Right atrium auricular region (tissue), 2 donors: ENCODE results near the gene TMEM94. TPM values are rescaled to one million over a fixed set of nuclear protein-coding genes. Genes with fewer than 3 reads are reported as not detected.

Source experiments
- DNase-seq: peaks from one replicate; pipeline ENCODE4 v3.0.0-alpha.2; 2019; ENCODE audit warnings: low spot score
- H3K27ac ChIP-seq, 2 donors: fragments of 200-600 bp; sonication (generic); 1 replicate in 1 of 2; 2 replicates in 1 of 2; pipeline ENCODE4 v1.5.1; 2016 to 2019
- H3K27me3 ChIP-seq, 2 donors: fragments of 200-600 bp; sonication (generic); one replicate each; pipeline versions ENCODE4 v1.5.1 to v1.6.0; 2017 to 2019
- H3K36me3 ChIP-seq: fragments of 200-600 bp; sonication (generic); one replicate; pipeline ENCODE4 v1.5.1; 2016
- H3K4me1 ChIP-seq, 2 donors: fragments of 200-600 bp; sonication (generic); one replicate each; pipeline versions ENCODE4 v1.5.1 to v1.6.0; 2017 to 2019
- H3K4me3 ChIP-seq, 2 donors: fragments of 200-600 bp; sonication (generic); 1 replicate in 1 of 2; 2 replicates in 1 of 2; pipeline ENCODE4 v1.5.1; 2017 to 2019; ENCODE audit warnings: mild to moderate bottlenecking in 1 of 2, moderate library complexity in 1 of 2
- H3K9me3 ChIP-seq, 2 donors: fragments of 200-600 bp; sonication (generic); one replicate each; pipeline ENCODE4 v1.5.1; 2019
- total RNA-seq, 2 donors: library from RNA; depleted of rRNA; stranded (reverse); fragments of >200 nt; gene quantifications; one replicate each; pipeline ENCODE4 v1.1.0, GENCODE V29; 2016
- TF ChIP-seq, protein P1 (sequence below), 2 donors: fragments of 200-600 bp; sonication (generic); IDR thresholded peaks; one replicate each; pipeline ENCODE4 v1.5.1; 2019; ENCODE audit warnings: antibody characterized with exemption in 2 of 2

The TMEM94 gene
- total RNA-seq, 2 donors from 2014 or later: 56.3 to 61.6 TPM

DNA sequence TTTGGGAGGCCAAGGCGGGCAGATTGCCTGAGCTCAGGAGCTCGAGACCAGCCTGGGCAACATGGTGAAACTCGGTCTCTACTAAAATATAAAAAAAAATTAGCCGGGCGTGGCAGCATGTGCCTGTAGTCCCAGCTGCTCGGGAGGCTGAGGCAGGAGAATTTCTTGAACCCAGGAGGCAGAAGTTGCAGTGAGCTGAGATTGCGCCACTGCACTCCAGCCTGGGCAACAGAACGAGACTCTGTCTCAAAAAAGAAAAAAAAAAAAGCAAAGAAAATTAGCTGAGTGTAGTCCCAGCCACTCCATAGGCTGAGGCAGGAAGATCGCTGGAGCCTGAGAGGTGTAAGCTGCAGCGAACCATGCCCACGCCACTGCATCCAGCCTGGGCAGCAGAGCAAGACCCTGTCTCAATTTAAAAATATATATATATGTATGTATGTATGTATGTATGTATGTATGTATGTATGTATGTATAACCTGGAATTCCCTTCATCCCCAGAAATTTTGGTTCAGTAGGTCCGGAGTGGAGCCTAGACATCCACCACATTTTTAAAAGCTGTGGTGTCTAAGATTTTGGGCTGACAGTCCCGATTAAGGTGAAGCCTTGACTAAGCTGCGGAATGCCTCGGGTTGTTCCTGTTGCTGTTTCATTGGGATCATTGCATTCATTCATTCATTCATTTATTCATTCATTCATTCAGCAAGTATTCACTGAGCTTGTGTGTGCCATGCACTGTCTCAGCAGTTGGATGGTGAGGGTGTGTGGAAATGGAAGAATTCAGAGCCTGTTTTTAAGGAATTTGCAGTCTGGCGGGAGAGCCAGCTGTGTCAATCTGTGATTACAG lies 25.9 kb downstream of the TMEM94 start:
- Histone ChIP-seq H3K4me3 (no peak overlapping the region), H3K4me1 (peaks cover 0 to 54% of the 10 kb centered on the region in 2 donors), H3K36me3 (no peaks in the 10 kb centered on the region), H3K9me3 (no peaks in the 10 kb centered on the region), H3K27ac (no peak overlapping the region), H3K27me3 (no peaks in the 10 kb centered on the region)
- TF ChIP-seq, protein P1, sequence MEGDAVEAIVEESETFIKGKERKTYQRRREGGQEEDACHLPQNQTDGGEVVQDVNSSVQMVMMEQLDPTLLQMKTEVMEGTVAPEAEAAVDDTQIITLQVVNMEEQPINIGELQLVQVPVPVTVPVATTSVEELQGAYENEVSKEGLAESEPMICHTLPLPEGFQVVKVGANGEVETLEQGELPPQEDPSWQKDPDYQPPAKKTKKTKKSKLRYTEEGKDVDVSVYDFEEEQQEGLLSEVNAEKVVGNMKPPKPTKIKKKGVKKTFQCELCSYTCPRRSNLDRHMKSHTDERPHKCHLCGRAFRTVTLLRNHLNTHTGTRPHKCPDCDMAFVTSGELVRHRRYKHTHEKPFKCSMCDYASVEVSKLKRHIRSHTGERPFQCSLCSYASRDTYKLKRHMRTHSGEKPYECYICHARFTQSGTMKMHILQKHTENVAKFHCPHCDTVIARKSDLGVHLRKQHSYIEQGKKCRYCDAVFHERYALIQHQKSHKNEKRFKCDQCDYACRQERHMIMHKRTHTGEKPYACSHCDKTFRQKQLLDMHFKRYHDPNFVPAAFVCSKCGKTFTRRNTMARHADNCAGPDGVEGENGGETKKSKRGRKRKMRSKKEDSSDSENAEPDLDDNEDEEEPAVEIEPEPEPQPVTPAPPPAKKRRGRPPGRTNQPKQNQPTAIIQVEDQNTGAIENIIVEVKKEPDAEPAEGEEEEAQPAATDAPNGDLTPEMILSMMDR (IDR thresholded peaks at IDR 0.05): no peak
- no peak for DNase-seq

DNA sequence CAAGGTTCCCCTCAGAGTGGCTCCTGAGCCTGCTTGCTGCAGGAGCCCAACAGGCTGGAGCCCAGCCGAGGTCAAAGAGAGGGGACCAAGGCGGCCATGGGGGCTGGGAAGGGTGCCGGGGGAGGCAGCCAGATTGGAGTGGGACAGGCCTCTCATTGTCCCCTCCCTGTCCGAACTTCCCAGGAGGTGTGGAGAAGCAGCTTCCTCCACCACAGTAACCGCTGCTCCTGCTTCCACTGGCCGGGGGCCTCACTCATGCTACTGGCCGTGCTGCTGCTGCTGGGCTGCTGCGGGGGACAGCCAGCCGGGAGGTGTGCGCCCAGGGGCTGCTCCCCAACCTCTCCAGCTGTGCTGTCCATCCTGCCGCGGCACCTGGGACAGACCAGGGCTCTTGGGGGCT lies 29.3 kb downstream of the TMEM94 start:
- H3K4me3 ChIP-seq: no peak overlapping the region

GRCh38 chr17:75486151-75486550 lies 29.7 kb downstream of the TMEM94 start:
- H3K4me1 ChIP-seq: peaks cover 0 to 78% of the 10 kb centered on the region in 2 donors
- no peaks in the 10 kb centered on the region for H3K27me3 ChIP-seq
- peak overlapping the region; percentile 31 to 37 for H3K27ac ChIP-seq
- TF ChIP-seq, protein P1 (IDR thresholded peaks at IDR 0.05): no peak
- H3K36me3 ChIP-seq: no peaks in the 10 kb centered on the region
- no peak for DNase-seq
- no peaks in the 10 kb centered on the region for H3K9me3 ChIP-seq
- H3K4me3 ChIP-seq: no peak overlapping the region

More for the DNA sequence above, 29.3 kb downstream of the TMEM94 start:
- H3K4me1 ChIP-seq: peaks cover 0 to 76% of the 10 kb centered on the region in 2 donors
- H3K36me3 ChIP-seq: no peaks in the 10 kb centered on the region
- TF ChIP-seq, protein P1 (IDR thresholded peaks at IDR 0.05): no peak
- H3K27me3 ChIP-seq: no peaks in the 10 kb centered on the region
- DNase-seq: no peak
- H3K27ac ChIP-seq: peak overlapping the region; percentile 31 to 37
- no peaks in the 10 kb centered on the region for H3K9me3 ChIP-seq

GRCh38 chr17:75486951-75487350 lies 30.5 kb downstream of the TMEM94 start:
- Histone ChIP-seq H3K36me3 (peaks cover 5% of the 10 kb centered on the region), H3K9me3 (no peaks in the 10 kb centered on the region), H3K4me1 (peaks cover 0 to 72% of the 10 kb centered on the region in 2 donors), H3K27ac (no peak overlapping the region), H3K4me3 (no peak overlapping the region), H3K27me3 (no peaks in the 10 kb centered on the region)
- TF ChIP-seq, protein P1 (IDR thresholded peaks at IDR 0.05): no peak
- DNase-seq: no peak

DNA sequence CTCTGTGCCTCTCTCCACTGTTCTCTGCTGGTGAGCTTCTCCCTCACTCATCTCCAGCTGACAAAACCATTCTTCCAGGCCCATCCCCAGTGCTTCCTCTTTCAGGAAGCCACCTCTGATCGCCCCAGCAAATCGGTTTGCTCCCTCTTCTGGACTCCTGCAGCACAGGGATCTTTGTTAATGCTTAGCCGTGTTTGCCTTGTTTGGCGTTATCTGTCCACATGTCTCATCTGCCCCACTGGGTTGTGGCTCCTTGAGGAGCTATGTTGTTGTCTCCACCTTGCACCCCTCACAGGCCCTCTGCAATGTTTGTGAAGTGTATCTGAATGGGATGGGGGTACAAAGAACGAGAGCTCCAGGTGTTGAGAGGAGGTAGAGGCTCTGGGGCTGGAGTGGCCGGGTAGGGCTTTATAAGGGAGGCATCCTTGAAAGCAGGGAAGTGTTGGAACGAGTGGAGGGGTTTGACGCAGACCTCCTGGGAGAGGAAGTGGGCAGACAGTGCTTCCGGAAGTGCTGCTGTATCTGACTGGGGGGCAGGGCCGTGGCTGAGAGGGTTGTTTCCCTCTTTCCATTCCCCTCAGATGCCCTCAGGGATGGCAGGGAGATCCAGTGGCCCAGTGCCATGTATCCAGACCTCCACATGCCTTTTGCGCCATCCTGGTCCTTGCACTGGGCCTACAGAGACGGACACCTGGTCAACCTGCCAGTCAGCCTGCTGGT lies 31.1 kb downstream of the TMEM94 start:
- H3K9me3 ChIP-seq: no peaks in the 10 kb centered on the region
- no peaks in the 10 kb centered on the region for H3K27me3 ChIP-seq
- peaks cover 0 to 69% of the 10 kb centered on the region in 2 donors for H3K4me1 ChIP-seq
- TF ChIP-seq, protein P1 (IDR thresholded peaks at IDR 0.05): no peak
- H3K27ac ChIP-seq: no peak overlapping the region
- H3K36me3 ChIP-seq: peaks cover 11% of the 10 kb centered on the region
- no peak for DNase-seq
- no peak overlapping the region for H3K4me3 ChIP-seq
